Lower leg skin (tissue), 4 donors: ENCODE data around the gene LSM3. TPM values are rescaled to one million over a fixed set of nuclear protein-coding genes. Genes with fewer than 3 reads are reported as not detected.

Source experiments
- DNase-seq, 2 donors: peaks; one replicate each; pipeline ENCODE4 v3.0.0-alpha.2; 2019; ENCODE audit warnings: low spot score in 2 of 2
- H3K4me3 ChIP-seq: fragments of 200-600 bp; sonication (generic); 2 replicates; pipeline ENCODE4 v1.5.1; 2017; ENCODE audit warnings: mild to moderate bottlenecking, low read depth; ENCODE audit not compliant: poor library complexity, severe bottlenecking
- CTCF ChIP-seq, 3 donors: fragments of 450-650 bp; IDR thresholded peaks; one replicate each; pipeline ENCODE4 v1.5.1; 2016; ENCODE audit warnings: antibody characterized with exemption in 3 of 3, mild to moderate bottlenecking in 3 of 3, moderate library complexity in 2 of 3
- POLR2A ChIP-seq, 2 donors: fragments of 450-650 bp; IDR thresholded peaks; one replicate each; pipeline ENCODE4 v1.6.1; 2016 to 2017; ENCODE audit warnings: antibody characterized with exemption in 2 of 2, mild to moderate bottlenecking in 1 of 2, moderate library complexity in 1 of 2
- WGBS, 2 donors: methylation state at CpG; one replicate each; pipeline ENCODE4 v1.1.5; 2018; 5-methylcytosine and 5-hydroxymethylcytosine counted together
- intact Hi-C: fragments of 100-400 bp; cut with DNase I; formaldehyde crosslinking; loops from one replicate; pipeline ENCODE4 v1.15.0; 2023; ENCODE audit warnings: low total_unique reads
- total RNA-seq, 4 donors: library from RNA; depleted of rRNA; stranded (reverse); fragments of >200 nt; gene quantifications; one replicate each; pipeline ENCODE4 v1.1.0, GENCODE V29; 2016

Gene LSM3
- total RNA-seq, 4 donors from 2014 or later = 7.6 to 11.4 (median 8.2) TPM

- intact Hi-C loops = no loop called here
- WGBS, 2 donors = 3 to 4% methylated on average over 7 of the region's 7 CpGs
- TF ChIP-seq CTCF (IDR thresholded peaks at IDR 0.05) = no peak
- TF ChIP-seq POLR2A (IDR thresholded peaks at IDR 0.05) = no peak
- H3K4me3 ChIP-seq = no peak overlapping the region
- peak; percentile 86 to 92 for DNase-seq
These were observed 34.1 kb upstream of the LSM3 start for GRCh38 chr3:14144423-14145075.

- intact Hi-C loops = no loop called here
- DNase-seq = peak in 1 of 2 donors; percentile 83
- no peak overlapping the region for H3K4me3 ChIP-seq
- WGBS, 2 donors = 79% methylated on average over 9 of the region's 9 CpGs
- TF ChIP-seq CTCF (IDR thresholded peaks at IDR 0.05) (no peak), POLR2A (IDR thresholded peaks at IDR 0.05) (no peak)
These were observed 33.4 kb upstream of the LSM3 start for GRCh38 chr3:14145236-14145635.

GRCh38 chr3:14145670-14146380 is 32.8 kb upstream of the LSM3 start:
- WGBS, 2 donors = 70 to 73% methylated on average over 10 of the region's 10 CpGs
- intact Hi-C loops = no loop called here
- no peak overlapping the region for H3K4me3 ChIP-seq
- peak in 1 of 2 donors; percentile 86 for DNase-seq
- no peak for TF ChIP-seq POLR2A (IDR thresholded peaks at IDR 0.05)

- WGBS, 2 donors = 82 to 87% methylated on average over 10 of the region's 10 CpGs
- TF ChIP-seq CTCF (IDR thresholded peaks at IDR 0.05) = no peak
- TF ChIP-seq POLR2A (IDR thresholded peaks at IDR 0.05) = no peak
- intact Hi-C loops = no loop called here
- DNase-seq = peak in 1 of 2 donors; percentile 78
- no peak overlapping the region for H3K4me3 ChIP-seq
These were observed 32.1 kb upstream of the LSM3 start for GRCh38 chr3:14146381-14147065.

- peak in 1 of 2 donors; percentile 79 for DNase-seq
- 80 to 81% methylated on average over 5 of the region's 5 CpGs for WGBS, 2 donors
- intact Hi-C loops = no loop called here
- H3K4me3 ChIP-seq = no peak overlapping the region
- no peak for TF ChIP-seq POLR2A (IDR thresholded peaks at IDR 0.05)
- no peak for TF ChIP-seq CTCF (IDR thresholded peaks at IDR 0.05)
These were observed 31.6 kb upstream of the LSM3 start for GRCh38 chr3:14147066-14147435.

- peak in 1 of 2 donors; percentile 84 for DNase-seq
- H3K4me3 ChIP-seq = no peak overlapping the region
- WGBS, 2 donors = 83 to 87% methylated on average over 12 of the region's 12 CpGs
- intact Hi-C loops = no loop called here
- TF ChIP-seq CTCF (IDR thresholded peaks at IDR 0.05) (no peak), POLR2A (IDR thresholded peaks at IDR 0.05) (no peak)
These were observed 31.0 kb upstream of the LSM3 start for GRCh38 chr3:14147617-14148016.
